HUES6 (cell line): ENCODE data around the gene FUCA1.

ENCODE experiments used
- H3K27ac ChIP-seq: 2 replicates; pipeline ENCODE4 v1.7.0; 2013; ENCODE audit warnings: low read depth, mild to moderate bottlenecking, low read length, inconsistent platforms
- H3K27me3 ChIP-seq: 2 replicates; pipeline ENCODE4 v1.6.1; 2013; ENCODE audit warnings: low read length; ENCODE audit not compliant: control insufficient read depth, insufficient read depth
- H3K36me3 ChIP-seq: 2 replicates; pipeline ENCODE4 v1.6.1; 2013; ENCODE audit warnings: low read length; ENCODE audit not compliant: control insufficient read depth, insufficient read depth
- H3K4me1 ChIP-seq: 2 replicates; pipeline ENCODE4 v1.6.1; 2013; ENCODE audit warnings: low read length; ENCODE audit not compliant: control insufficient read depth, insufficient read depth
- H3K4me3 ChIP-seq: 2 replicates; pipeline ENCODE4 v1.5.1; 2013; ENCODE audit warnings: low read depth, low read length
- H3K9ac ChIP-seq: one replicate; pipeline ENCODE4 v1.6.1; 2013; ENCODE audit warnings: mild to moderate bottlenecking, low read length
- H3K9me3 ChIP-seq: 2 replicates; pipeline ENCODE4 v1.6.1; 2013; ENCODE audit warnings: low read depth, low read length; ENCODE audit not compliant: control insufficient read depth, insufficient read depth

Gene FUCA1

GRCh38 chr1:23895993-23896392 lies 27.9 kb upstream of the FUCA1 start:
- H3K27me3 ChIP-seq = peaks cover 5% of the 10 kb centered on the region
- no peaks in the 10 kb centered on the region for H3K9me3 ChIP-seq
- no peak overlapping the region for H3K27ac ChIP-seq
- H3K4me3 ChIP-seq = no peak overlapping the region
- no peaks in the 10 kb centered on the region for H3K36me3 ChIP-seq
- H3K9ac ChIP-seq = no peak overlapping the region
- H3K4me1 ChIP-seq = no peaks in the 10 kb centered on the region; the same call in 1 of the 2 replicates

GRCh38 chr1:23895082-23895481 lies 27.0 kb upstream of the FUCA1 start:
- Histone ChIP-seq H3K36me3 (no peaks in the 10 kb centered on the region), H3K27me3 (no peaks in the 10 kb centered on the region; the same call in 1 of the 2 replicates), H3K9ac (no peak overlapping the region), H3K27ac (no peak overlapping the region), H3K4me1 (no peaks in the 10 kb centered on the region; the same call in 1 of the 2 replicates), H3K4me3 (no peak overlapping the region), H3K9me3 (no peaks in the 10 kb centered on the region)

- Histone ChIP-seq H3K36me3 (no peaks in the 10 kb centered on the region), H3K27me3 (no peaks in the 10 kb centered on the region; the same call in 1 of the 2 replicates), H3K9ac (no peak overlapping the region), H3K9me3 (no peaks in the 10 kb centered on the region), H3K4me3 (no peak overlapping the region), H3K4me1 (no peaks in the 10 kb centered on the region), H3K27ac (no peak overlapping the region)
These were observed 21.0 kb upstream of the FUCA1 start for GRCh38 chr1:23889074-23889473.

GRCh38 chr1:23885222-23885621 lies 17.1 kb upstream of the FUCA1 start:
- no peak overlapping the region for H3K9ac ChIP-seq
- H3K27me3 ChIP-seq = no peaks in the 10 kb centered on the region
- no peaks in the 10 kb centered on the region for H3K9me3 ChIP-seq
- no peaks in the 10 kb centered on the region for H3K36me3 ChIP-seq
- no peaks in the 10 kb centered on the region for H3K4me1 ChIP-seq
- no peak overlapping the region for H3K4me3 ChIP-seq
- H3K27ac ChIP-seq = no peak overlapping the region

- Histone ChIP-seq H3K27ac (no peak overlapping the region), H3K36me3 (no peaks in the 10 kb centered on the region), H3K9me3 (peaks cover 21% of the 10 kb centered on the region), H3K4me1 (no peaks in the 10 kb centered on the region), H3K9ac (no peak overlapping the region), H3K27me3 (no peaks in the 10 kb centered on the region), H3K4me3 (no peak overlapping the region)
These were observed 14.7 kb upstream of the FUCA1 start for GRCh38 chr1:23882746-23883145.

- H3K9ac ChIP-seq = no peak overlapping the region
- H3K4me1 ChIP-seq = no peaks in the 10 kb centered on the region
- no peaks in the 10 kb centered on the region for H3K27me3 ChIP-seq
- H3K9me3 ChIP-seq = peaks cover 24% of the 10 kb centered on the region
- no peaks in the 10 kb centered on the region for H3K36me3 ChIP-seq
- no peak overlapping the region for H3K4me3 ChIP-seq
- no peak overlapping the region for H3K27ac ChIP-seq
These were observed 11.7 kb upstream of the FUCA1 start for GRCh38 chr1:23879809-23880208.

GRCh38 chr1:23878668-23879067 lies 10.6 kb upstream of the FUCA1 start:
- Histone ChIP-seq H3K36me3 (no peaks in the 10 kb centered on the region), H3K9me3 (peaks cover 24% of the 10 kb centered on the region), H3K4me1 (no peaks in the 10 kb centered on the region), H3K27me3 (no peaks in the 10 kb centered on the region), H3K4me3 (no peak overlapping the region), H3K27ac (no peak overlapping the region), H3K9ac (no peak overlapping the region)

GRCh38 chr1:23875382-23875781 lies 7.3 kb upstream of the FUCA1 start:
- peaks cover 24% of the 10 kb centered on the region for H3K9me3 ChIP-seq
- no peaks in the 10 kb centered on the region; the same call in 1 of the 2 replicates for H3K27me3 ChIP-seq

GRCh38 chr1:23872421-23872820 lies 4.3 kb upstream of the FUCA1 start:
- Histone ChIP-seq H3K9ac (no peak overlapping the region), H3K36me3 (no peaks in the 10 kb centered on the region), H3K27ac (no peak overlapping the region), H3K4me3 (no peak overlapping the region), H3K27me3 (peaks cover 19% of the 10 kb centered on the region), H3K9me3 (no peaks in the 10 kb centered on the region), H3K4me1 (peaks cover 7% of the 10 kb centered on the region; the same call in 1 of the 2 replicates)

More at GRCh38 chr1:23875382-23875781, 7.3 kb upstream of the FUCA1 start:
- no peak overlapping the region for H3K4me3 ChIP-seq
- H3K4me1 ChIP-seq = no peaks in the 10 kb centered on the region
- no peak overlapping the region for H3K27ac ChIP-seq
- H3K9ac ChIP-seq = no peak overlapping the region
- no peaks in the 10 kb centered on the region for H3K36me3 ChIP-seq

GRCh38 chr1:23869051-23869450 lies 961 bp upstream of the FUCA1 start:
- H3K9me3 ChIP-seq = no peaks in the 10 kb centered on the region
- no peaks in the 10 kb centered on the region for H3K36me3 ChIP-seq
- peaks cover 42% of the 10 kb centered on the region for H3K27me3 ChIP-seq
- H3K4me1 ChIP-seq = peaks cover 10% of the 10 kb centered on the region; the same call in 1 of the 2 replicates
- H3K9ac ChIP-seq = no peak overlapping the region
- no peak overlapping the region for H3K27ac ChIP-seq
- H3K4me3 ChIP-seq = peak overlapping the region; percentile 86

GRCh38 chr1:23868557-23869016 lies 497 bp upstream of the FUCA1 start:
- Histone ChIP-seq H3K9me3 (no peaks in the 10 kb centered on the region), H3K36me3 (no peaks in the 10 kb centered on the region), H3K4me3 (peak overlapping the region; percentile 86), H3K27ac (no peak overlapping the region), H3K27me3 (peaks cover 42% of the 10 kb centered on the region), H3K9ac (no peak overlapping the region), H3K4me1 (peaks cover 10% of the 10 kb centered on the region; the same call in 1 of the 2 replicates)

- Histone ChIP-seq H3K4me3 (peak overlapping the region; percentile 86), H3K9me3 (no peaks in the 10 kb centered on the region), H3K27ac (no peak overlapping the region), H3K27me3 (peaks cover 42% of the 10 kb centered on the region), H3K36me3 (no peaks in the 10 kb centered on the region), H3K4me1 (peaks cover 10% of the 10 kb centered on the region; the same call in 1 of the 2 replicates), H3K9ac (peak overlapping the region; percentile 36)
These were observed 572 bp downstream of the FUCA1 start for GRCh38 chr1:23867542-23867894.
